K562 (cell line): ENCODE data around the gene NMT1. TPM values are rescaled to one million over a fixed set of nuclear protein-coding genes. Genes with fewer than 3 reads are reported as not detected.

ENCODE experiments used
- BCL6 ChIP-seq: fragments of 250-450 bp; sonication (Bioruptor Pico); IDR thresholded peaks from 2 replicates; pipeline ENCODE4 v1.4.0; 2020
- BHLHE40 ChIP-seq: IDR thresholded peaks from 2 replicates; pipeline ENCODE4 v1.6.1; 2011; ENCODE audit warnings: low read length, improper control_type of control experiment
- ELF1 ChIP-seq: fragments of 200-800 bp; sonication (Bioruptor generic); IDR thresholded peaks from 2 replicates; pipeline ENCODE4 v1.6.1; 2016; ENCODE audit warnings: missing genetic modification characterization, missing compliant biosample characterization
- ELF4 ChIP-seq: fragments of 450-650 bp; formaldehyde crosslinking; IDR thresholded peaks from 2 replicates; pipeline ENCODE4 v1.4.0; 2022; ENCODE audit warnings: missing genetic modification characterization
- FOSL1 ChIP-seq: fragments of 200-800 bp; sonication (Bioruptor generic); conservative IDR thresholded peaks from 2 replicates; pipeline ENCODE4 v1.6.1; 2016; ENCODE audit warnings: missing genetic modification characterization, missing compliant biosample characterization
- FOXA3 ChIP-seq, 2 experiments: fragments of 450-650 bp in 1 of 2; sonication (generic) in 1 of 2; formaldehyde crosslinking; IDR thresholded peaks in 1 of 2; conservative IDR thresholded peaks in 1 of 2; 2 replicates each; pipeline versions ENCODE4 v1.4.0 to v1.8.0; 2020 to 2022; ENCODE audit warnings: mild to moderate bottlenecking in 2 of 2, missing genetic modification reagents in 1 of 2
- IFI16 ChIP-seq: fragments of 250-450 bp; sonication (Bioruptor Pico); IDR thresholded peaks from 2 replicates; pipeline ENCODE4 v2.1.2; 2022; ENCODE audit warnings: mild to moderate bottlenecking, inconsistent platforms
- PPARD ChIP-seq: fragments of 250-450 bp; sonication (Bioruptor Pico); IDR thresholded peaks from 2 replicates; pipeline ENCODE4 v1.8.0; 2022; ENCODE audit warnings: inconsistent platforms, mild to moderate bottlenecking, moderate library complexity
- RBM17 ChIP-seq: fragments of 200-400 bp; formaldehyde crosslinking; IDR thresholded peaks from 2 replicates; pipeline ENCODE4 v1.6.1; 2017; ENCODE audit warnings: low read depth, mild to moderate bottlenecking, low read length, borderline replicate concordance
- RUNX1 ChIP-seq: sonication (generic); IDR thresholded peaks from 2 replicates; pipeline ENCODE4 v1.6.1; 2016; ENCODE audit warnings: antibody characterized with exemption, low read depth
- SIN3B ChIP-seq: fragments of 450-650 bp; IDR thresholded peaks from 2 replicates; pipeline ENCODE4 v1.6.1; 2017; ENCODE audit warnings: low read depth, mild to moderate bottlenecking, moderate library complexity
- SREBF1 ChIP-seq: fragments of 150-350 bp; IDR thresholded peaks from 2 replicates; pipeline ENCODE4 v1.6.1; 2014; ENCODE audit warnings: antibody characterized with exemption, low read depth, low read length, borderline replicate concordance
- TGIF2 ChIP-seq: sonication (generic); formaldehyde crosslinking; IDR thresholded peaks from 2 replicates; pipeline ENCODE4 v1.8.1; 2022; ENCODE audit warnings: mild to moderate bottlenecking, missing genetic modification reagents, moderate library complexity
- ZNF133 ChIP-seq: fragments of 250-450 bp; sonication (Bioruptor Pico); IDR thresholded peaks from 2 replicates; pipeline ENCODE4 v1.4.0; 2020; ENCODE audit warnings: mild to moderate bottlenecking
- ZNF311 ChIP-seq: fragments of 250-450 bp; sonication (Bioruptor Pico); IDR thresholded peaks from 2 replicates; pipeline ENCODE4 v1.4.0; 2020; ENCODE audit warnings: mild to moderate bottlenecking, moderate library complexity
- polyA plus RNA-seq, 8 experiments: library from polyadenylated mRNA; depleted of rRNA in 4 of 8; stranded (reverse) in 5 of 8; unstranded in 3 of 8; fragments of >200 nt; fragmentation: Nextera tagmentation in 2 of 8; fragmentation: Illumina TruSeq in 1 of 8; extraction: Ambion mirVana in 2 of 8; extraction: Trizol in 1 of 8; gene quantifications; 2 replicates each; pipeline versions ENCODE4 v1.2.1 to v1.2.3, GENCODE V29; 2011 to 2014; ENCODE audit warnings: inconsistent platforms in 1 of 8, missing spikeins in 1 of 8
- total RNA-seq, 7 experiments: library from RNA; depleted of rRNA in 6 of 7; stranded (reverse); fragments of >200 nt in 6 of 7; fragmentation: Illumina TruSeq in 2 of 7; extraction: Trizol in 2 of 7; gene quantifications; 2 replicates each; pipeline versions ENCODE4 v1.2.1 to v1.2.3, GENCODE V29; 2011 to 2021; ENCODE audit warnings: low replicate concordance in 1 of 7
- TF ChIP-seq, protein P1 (sequence below), 2 experiments: fragments of 450-650 bp in 1 of 2; sonication (generic) in 1 of 2; formaldehyde crosslinking in 1 of 2; IDR thresholded peaks in 1 of 2; conservative IDR thresholded peaks in 1 of 2; 2 replicates each; pipeline versions ENCODE4 v1.6.1 to v1.8.1; 2016 to 2023; ENCODE audit warnings: mild to moderate bottlenecking in 2 of 2, moderate library complexity in 2 of 2, inconsistent platforms in 1 of 2, missing genetic modification reagents in 1 of 2
- TF ChIP-seq, protein P2 (sequence below), 2 experiments: IDR thresholded peaks in 1 of 2; conservative IDR thresholded peaks in 1 of 2; 2 replicates each; pipeline ENCODE4 v1.6.1; 2016; ENCODE audit warnings: low read depth in 2 of 2, mild to moderate bottlenecking in 1 of 2, missing compliant biosample characterization in 1 of 2, missing genetic modification characterization in 1 of 2, moderate library complexity in 1 of 2
- TF ChIP-seq, protein P3 (sequence below): fragments of 450-650 bp; IDR thresholded peaks from 2 replicates; pipeline ENCODE4 v1.6.1; 2016; ENCODE audit warnings: borderline replicate concordance

NMT1 gene
- total and polyA plus RNA-seq, 9 of the 15 experiments (the other 6 are each of a cell fraction or from before 2014, with no cell fraction given): 86.7 to 569 (median 213) TPM

DNA sequence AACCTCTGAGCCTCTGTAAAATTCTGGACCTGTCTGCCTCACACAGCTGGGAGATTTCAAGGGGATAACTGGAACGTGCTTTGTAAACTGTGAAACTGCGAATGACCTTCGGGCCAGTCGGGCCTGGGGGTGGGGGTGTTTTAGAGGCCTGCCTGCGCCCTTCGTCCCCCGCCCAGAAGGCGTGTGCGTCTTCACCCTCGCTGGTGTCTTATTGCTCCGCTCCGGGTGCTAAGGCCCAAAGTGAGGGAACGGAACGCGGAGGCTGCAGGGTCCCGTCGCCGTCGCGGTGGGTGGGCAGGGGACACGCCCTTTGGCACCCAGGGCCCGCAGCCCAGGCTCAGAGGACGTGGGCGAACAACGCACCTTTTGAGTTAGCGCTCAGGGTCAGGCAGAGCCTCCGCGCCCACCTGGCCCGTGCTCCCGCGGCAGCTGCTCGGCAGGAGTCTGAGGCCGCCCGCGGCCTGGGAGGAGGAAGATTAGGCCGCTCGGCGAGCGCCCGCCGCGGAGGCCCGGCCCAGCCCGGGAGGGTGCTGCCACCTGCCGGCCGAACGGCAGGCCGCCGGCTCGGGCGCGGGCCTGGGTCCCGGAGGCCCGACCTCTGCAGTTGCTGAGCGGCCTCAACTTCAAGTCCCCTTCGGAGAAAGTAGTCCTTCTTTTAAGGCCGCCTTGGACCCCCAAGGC, 39.4 kb upstream of the NMT1 start (continued):
- TF ChIP-seq PPARD (CRISPR knock-in tag) (no peak), ELF1 (no peak), ELF4 (no peak), SREBF1 (no peak), BCL6 (CRISPR knock-in tag) (no peak), ZNF311 (CRISPR knock-in tag) (no peak), TGIF2 (CRISPR knock-in tag) (no peak), FOXA3 (CRISPR knock-in tag; conservative IDR thresholded peaks at IDR 0.05 in 1 of 2, IDR thresholded peaks at IDR 0.05 in 1 of 2) (no peak), SIN3B (peak; percentile 55; the same call in 1 of the 2 replicates), BHLHE40 (peak; percentile 72), IFI16 (no peak), RBM17 (no peak), FOSL1 (tag) (0 out of 2 replicates have a peak, but pooled peaks have one; percentile 43), ZNF133 (no peak), RUNX1 (no peak)
- TF ChIP-seq, protein P1, sequence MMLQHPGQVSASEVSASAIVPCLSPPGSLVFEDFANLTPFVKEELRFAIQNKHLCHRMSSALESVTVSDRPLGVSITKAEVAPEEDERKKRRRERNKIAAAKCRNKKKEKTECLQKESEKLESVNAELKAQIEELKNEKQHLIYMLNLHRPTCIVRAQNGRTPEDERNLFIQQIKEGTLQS (IDR thresholded peaks at IDR 0.05): no peak
- TF ChIP-seq, protein P1 (CRISPR knock-in tag; conservative IDR thresholded peaks at IDR 0.05): no peak
- TF ChIP-seq, protein P2, sequence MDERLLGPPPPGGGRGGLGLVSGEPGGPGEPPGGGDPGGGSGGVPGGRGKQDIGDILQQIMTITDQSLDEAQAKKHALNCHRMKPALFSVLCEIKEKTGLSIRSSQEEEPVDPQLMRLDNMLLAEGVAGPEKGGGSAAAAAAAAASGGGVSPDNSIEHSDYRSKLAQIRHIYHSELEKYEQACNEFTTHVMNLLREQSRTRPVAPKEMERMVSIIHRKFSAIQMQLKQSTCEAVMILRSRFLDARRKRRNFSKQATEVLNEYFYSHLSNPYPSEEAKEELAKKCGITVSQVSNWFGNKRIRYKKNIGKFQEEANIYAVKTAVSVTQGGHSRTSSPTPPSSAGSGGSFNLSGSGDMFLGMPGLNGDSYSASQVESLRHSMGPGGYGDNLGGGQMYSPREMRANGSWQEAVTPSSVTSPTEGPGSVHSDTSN (CRISPR knock-in tag; IDR thresholded peaks at IDR 0.05; ENCODE audit: low read depth): no peak
- TF ChIP-seq, protein P2 (tag; conservative IDR thresholded peaks at IDR 0.05; ENCODE audit: low read depth): no peak
- TF ChIP-seq, protein P3, sequence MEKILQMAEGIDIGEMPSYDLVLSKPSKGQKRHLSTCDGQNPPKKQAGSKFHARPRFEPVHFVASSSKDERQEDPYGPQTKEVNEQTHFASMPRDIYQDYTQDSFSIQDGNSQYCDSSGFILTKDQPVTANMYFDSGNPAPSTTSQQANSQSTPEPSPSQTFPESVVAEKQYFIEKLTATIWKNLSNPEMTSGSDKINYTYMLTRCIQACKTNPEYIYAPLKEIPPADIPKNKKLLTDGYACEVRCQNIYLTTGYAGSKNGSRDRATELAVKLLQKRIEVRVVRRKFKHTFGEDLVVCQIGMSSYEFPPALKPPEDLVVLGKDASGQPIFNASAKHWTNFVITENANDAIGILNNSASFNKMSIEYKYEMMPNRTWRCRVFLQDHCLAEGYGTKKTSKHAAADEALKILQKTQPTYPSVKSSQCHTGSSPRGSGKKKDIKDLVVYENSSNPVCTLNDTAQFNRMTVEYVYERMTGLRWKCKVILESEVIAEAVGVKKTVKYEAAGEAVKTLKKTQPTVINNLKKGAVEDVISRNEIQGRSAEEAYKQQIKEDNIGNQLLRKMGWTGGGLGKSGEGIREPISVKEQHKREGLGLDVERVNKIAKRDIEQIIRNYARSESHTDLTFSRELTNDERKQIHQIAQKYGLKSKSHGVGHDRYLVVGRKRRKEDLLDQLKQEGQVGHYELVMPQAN: no peak
